Kidney capillary endothelial cell (primary cell): ENCODE measurements around the gene MRC1.

ENCODE experiments used
- DNase-seq: peaks from one replicate; pipeline ENCODE4 v3.0.0-alpha.2; 2018; ENCODE audit warnings: low spot score

The MRC1 gene

DNA sequence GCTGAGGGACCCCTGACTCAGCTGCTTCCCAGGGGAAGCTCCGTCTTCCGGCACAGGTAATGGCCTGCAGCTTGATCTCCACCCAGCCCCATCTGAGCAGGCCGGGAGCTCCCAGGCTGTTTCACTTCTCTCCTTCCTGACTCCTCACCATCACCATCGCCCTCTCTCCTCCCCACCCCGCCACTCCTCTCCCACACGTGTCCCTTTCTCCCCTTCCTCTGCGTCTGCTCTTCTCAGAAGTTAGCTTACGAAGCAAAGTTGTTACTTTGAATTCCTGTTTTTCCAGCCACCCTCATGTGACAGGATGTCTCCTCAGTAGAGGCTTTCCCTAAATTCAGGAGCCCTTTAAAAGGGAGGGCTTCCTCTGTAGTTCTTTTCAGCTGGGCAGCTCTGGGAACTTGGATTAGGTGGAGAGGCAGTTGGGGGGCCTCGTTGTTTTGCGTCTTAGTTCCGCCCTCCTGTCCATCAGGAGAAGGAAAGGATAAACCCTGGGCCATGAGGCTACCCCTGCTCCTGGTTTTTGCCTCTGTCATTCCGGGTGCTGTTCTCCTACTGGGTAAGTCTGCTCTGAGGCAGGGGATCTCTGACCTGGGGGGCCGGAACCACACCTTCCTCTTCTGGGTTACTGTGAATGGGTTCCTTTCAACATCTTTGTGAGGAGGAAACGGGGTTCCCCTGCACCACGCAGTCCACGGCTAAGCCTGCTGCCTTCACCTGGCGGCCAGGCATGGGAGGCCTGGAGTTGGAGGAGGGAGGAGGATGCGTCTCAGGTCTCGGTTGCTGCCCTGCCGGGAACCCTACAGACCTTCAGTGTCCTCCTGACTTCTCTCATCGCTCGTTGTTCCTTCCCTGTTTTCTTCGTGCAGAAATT, at the start of gene MRC1:
MRC1 (plus strand) TSS at position 378 of the 871 bp plus-strand sequence; CDS start at position 496, 118 bp downstream.
- DNase-seq: no peak

DNA sequence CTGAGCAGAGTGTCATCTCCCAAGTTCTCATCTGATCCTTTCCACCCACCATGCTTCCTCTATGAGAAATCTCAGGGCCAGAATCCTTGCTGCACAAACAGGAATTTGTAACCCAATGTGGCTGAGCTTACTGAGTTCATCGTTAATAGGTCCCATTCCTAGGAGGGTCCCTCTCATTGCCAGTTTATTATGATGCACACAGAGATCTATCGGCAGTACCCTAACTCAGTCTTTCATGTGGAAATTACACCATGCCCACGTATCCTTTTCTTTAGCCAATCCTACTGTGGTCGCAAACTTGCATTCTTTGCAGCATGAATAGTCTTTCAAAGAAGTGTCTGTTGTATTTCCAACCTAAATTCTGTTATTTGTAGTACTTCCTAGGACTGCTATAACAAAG, 45.0 kb upstream of the MRC1 start:
- DNase-seq: no peak

DNA sequence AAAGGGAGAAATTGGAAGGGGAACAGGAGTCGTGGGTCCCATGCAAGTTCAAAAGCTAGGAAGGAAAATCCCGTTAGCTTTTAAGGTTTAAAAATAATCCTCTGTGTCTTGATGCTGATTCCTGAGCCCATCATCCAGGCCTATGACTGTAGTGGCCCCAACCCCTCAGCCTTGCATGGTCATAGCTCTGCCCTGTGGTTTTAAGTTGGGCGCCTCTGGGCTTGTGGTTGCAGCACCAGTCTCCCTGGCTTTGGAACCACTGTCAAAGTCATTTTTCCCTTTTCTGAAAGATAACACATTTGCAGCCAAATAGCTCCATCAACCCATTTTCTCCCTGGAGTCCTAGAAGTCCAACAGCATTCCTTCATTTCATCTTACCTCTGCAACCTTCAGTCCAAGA, 43.5 kb upstream of the MRC1 start:
- no peak for DNase-seq

DNA sequence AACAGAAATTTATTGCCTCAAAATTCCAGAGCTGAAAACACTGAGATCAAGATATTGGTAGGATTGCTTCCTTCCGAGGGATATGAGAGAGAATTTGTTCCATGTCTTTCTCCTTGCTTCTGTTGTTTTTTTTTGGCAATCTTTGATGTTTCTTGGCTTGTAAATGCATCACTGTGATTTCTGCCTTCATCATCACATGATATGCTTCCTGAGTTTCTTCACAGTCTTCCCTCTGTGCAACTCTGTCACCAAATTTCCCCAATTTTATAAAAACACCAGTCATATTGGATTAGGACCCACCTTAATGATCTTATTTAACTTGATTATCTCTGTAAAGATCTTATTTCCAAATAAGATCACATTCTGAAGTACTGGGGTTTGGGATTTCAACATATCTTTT, 42.4 kb upstream of the MRC1 start:
- no peak for DNase-seq

DNA sequence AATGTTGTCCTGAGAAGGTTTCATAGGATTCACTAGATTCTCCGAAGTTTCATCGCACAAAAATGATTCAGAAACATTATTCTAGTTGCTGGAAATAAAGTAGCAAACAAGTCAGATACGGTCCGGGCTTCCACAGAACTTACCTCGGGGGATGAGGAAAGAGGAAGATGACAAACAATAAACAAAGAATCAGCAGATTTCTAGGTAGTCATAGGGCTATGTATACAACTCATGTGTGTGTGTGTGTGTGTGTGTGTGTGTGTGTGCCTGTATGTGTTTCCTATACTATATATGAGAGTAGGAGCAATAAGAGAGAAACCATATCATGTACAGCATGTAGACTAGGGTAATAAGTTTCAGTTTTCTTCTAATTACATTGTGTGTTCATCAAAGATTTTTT, 40.7 kb upstream of the MRC1 start:
- DNase-seq: peak; percentile 33

DNA sequence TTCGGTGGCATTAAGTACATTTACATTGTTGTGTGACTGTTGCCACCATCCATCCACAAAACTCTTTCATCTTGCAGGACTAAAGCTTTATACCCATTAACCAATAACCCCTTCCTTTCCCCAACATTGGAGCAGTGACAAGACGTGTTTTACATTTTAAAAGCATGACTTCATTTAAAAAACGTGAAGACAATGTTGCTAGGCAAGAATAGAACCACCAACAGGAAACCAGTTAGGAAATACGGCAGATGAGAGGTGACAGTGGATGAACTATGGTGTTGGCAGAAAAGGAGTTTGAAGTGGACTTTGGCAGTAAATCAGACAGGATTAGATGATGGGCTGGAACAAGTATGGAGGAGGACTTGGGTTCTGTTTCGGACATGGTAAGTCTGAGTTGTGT, 40.2 kb upstream of the MRC1 start:
- peak; percentile 45 for DNase-seq

DNA sequence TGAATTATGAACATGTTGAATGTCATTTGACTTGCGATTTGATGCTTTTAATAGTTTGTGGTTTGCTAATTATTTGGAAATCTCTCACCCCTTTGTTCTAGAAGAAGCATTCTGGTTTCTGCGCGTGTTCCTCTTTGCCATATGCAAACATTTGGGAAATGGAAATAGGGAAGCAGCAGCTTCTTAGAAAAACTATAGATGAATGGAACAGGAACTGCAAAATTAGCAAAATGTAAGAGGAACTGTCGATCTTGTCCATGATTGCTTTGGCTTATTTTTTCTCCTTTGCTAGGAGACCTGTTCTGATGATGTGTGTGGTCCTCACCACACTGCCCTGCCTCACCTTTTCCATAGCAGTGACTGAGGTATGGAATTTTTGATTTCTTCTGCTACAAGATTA, 38.1 kb upstream of the MRC1 start:
- no peak for DNase-seq

DNA sequence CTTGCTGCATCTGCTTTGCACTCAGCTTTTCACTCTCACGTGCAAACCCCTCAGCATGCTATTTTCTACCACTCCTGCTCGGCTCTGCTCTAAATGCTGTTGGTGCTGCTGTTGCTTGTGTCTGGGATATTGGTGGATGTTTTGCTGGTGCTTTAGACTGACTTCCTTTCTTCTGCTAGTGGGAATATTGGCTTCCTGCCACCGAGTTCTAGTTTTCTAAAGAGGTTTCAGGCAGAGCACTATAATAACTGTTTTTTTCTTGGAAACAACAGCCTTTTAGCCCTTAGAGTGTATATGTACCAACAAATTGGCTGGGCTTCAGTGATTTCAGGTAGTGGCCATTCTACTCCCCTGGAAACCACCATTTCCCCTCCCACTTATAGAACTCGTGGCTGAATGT, 29.4 kb upstream of the MRC1 start:
- DNase-seq: no peak

DNA sequence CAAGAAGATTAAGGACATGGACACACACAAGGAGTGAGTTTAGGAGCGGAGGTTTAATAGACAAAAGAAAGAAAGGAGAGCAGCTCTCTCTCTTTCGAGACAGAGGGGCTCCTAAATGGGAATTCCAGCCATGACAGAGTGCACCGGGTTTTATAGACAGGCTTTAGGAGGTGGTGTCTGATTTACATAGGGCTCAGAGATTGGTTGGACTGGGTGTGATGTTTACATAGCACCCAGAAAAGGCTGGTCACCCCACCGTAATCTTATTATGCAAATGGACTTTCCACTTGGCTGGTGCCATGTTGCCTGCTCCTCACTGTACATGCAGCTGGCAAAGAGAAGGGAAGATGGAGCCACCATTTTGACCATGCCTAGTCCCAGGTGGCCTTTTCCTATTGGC, 28.4 kb upstream of the MRC1 start:
- no peak for DNase-seq

DNA sequence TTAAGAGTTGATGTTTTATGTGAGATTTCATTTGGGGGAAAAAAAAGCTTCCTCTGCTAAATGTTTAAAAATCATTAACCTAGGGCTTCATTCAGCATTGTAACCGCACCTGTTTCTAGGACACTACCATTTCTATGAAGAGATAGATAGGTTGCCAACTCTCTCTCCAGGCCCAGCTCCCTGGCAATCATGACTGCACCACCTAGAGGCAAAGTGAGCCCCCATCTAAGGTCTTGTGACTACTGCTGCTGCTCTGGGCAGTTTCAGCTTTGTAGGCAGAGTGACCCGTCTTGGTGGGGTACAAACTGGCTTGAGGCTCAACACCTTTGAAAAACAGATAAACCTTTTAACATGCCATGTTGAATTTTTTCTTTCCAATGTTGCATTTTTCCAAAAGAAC, 27.3 kb upstream of the MRC1 start:
- DNase-seq: no peak

DNA sequence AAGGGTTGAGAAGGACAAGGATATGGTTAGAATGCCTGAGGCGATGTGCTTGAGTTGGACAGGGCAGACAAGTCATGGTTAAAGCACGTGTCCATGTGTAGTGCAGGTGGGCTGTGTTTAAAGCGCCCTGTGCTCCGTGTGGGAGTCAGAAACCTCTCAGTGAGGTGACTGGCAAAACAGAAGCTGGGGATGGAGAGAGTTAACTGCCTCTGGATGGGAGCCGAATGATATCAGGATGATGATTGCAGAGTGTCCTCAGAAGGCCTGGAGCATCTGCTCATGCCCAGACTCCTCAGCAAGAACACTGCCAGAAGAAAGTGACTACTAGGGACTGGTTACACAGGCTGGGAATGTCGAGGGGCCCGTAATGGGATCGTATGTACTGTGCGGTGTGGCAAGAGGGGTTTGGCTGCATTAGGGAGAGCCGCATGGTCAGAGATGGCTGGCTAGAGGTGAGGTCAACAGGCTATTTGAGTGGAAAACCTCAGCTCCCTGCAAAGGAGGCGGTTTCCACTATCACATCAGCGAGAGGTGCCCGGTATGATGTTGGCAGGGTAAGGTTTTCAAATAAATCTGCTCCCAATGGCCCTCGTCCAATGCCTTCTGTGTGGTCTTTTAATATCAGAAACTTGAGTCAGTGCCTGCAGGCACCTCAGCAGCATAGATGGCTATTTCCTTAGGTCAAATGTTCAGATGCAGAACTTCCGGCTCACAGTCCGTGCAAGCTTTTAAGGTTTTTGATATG, 26.1 kb upstream of the MRC1 start:
- DNase-seq: peak; percentile 76

DNA sequence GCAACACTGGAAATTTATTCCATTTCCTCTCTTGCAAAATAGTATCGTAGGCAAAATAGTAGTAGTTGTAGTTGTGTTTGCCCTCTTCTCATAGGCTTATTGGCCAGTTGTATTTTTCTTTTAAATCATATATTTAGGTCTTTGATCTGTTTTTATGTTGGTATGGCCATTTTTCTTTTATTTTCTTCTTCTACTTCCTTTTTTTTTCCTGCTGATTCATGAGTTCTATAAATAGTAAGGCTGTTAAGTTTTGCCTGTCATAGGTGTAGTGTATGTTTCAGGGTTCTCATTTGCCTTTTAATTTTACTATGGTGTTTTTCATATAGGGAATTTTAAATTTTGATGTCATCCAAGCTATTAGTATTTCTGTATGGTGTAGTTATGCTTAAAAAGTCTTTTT, 25.4 kb upstream of the MRC1 start:
- no peak for DNase-seq

DNA sequence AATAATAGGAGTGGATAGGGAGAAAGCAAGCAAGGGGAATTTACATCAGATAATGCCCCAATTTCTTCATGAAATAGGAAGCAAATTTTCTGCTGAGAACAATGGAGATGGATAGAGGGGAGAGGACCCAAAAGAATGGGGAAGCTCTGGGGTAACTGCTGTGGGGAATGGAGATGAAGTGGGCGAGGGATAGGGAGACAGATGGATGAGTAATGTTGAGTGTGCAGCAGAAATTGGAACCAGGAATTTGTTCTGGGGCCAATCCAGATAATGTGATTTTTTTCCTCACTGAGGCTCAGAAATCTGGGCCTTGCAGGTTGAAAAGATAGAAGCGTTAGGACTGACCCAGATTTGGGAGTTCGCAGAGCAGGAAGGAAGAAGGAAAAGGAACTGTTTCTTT, 24.5 kb upstream of the MRC1 start:
- DNase-seq: peak; percentile 5

DNA sequence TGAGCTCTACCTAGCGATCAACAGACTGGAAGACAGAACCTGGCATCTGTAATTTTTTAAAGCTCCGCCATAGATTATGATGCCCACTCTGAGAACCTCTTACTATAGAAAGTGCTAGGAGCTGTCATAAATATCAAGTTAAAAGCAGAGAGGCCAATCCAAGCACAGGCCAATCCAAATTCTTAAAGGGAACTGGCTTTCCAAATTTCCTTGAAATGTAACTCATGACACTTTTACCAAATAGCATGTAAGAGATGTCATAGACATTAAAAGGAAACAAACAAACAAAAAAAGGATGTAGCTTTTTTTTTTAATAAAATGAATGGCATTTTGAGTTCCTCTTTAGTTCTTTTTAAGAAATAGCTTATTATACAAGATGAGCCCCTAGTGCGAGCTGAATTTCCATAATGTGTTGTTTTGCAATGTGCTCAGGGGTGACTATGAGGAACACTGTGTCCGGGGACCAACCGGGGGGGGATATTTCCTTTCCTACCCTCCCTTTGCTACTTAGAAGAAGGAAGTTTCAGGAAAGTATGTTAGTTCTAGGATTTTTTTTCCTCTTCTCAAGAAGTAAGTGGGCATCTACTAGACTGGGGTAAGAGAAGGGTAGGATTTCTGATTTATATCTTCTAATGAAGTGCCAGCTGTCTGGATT, 23.7 kb upstream of the MRC1 start:
- DNase-seq: no peak

DNA sequence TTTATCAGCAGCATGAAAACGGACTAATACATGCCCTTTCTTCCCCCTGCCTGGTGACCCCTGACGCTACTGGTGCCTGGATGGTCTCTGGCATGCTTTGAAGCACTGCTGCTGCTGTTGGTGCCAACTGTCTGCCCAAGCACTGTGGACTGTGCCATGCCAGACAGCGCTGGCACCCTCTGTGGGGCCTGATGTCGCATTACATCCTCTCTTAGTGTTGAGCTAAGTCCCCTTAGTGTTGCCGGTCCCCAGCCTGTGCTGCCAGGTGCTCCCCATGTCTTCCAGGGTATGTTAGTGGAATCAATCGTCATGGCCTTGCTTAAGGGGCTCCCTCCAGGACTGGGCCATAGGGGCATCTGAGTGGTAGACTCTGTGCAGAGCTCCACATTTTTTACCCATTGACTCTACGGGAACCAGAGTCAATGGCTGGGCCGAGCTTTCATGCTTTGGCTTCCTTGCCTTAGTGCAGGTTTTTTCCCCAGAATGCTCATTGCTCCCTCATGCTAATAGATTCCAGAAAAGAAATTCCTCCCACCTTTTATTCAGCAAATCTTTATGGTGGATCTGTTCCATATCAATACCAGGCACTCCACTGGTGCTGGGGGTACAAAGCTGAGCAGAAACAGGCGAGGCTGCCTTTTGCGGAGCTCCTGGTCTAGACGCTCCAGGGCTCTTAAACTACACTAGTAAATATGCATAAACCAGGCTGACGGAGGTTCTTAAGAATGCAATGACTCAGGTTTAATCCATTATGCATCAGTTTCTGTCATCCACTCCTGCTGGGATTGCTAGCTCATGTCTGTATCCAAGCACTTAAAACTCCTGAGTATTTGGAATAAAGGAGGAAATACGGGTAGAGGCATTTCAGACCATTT, 21.8 kb upstream of the MRC1 start:
- DNase-seq: peak; percentile 59

DNA sequence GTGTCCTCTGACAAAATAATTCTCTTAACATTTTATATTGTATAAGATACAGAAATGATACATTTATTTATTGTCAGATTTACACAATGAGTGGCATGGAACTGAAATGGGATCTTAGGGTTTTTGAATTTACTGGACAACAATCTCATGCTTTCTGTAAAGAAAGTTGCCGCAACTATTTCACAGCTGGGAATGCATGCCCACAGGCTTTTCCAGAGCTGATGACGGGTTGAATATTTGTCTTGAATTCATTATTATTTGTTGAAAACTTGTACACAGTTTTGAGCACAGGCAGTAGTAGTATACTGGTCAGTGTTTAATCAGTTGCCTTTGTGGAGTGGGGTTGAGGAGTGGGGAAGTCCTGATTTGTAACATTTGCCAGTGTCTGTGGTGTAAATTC, 20.5 kb upstream of the MRC1 start:
- no peak for DNase-seq

DNA sequence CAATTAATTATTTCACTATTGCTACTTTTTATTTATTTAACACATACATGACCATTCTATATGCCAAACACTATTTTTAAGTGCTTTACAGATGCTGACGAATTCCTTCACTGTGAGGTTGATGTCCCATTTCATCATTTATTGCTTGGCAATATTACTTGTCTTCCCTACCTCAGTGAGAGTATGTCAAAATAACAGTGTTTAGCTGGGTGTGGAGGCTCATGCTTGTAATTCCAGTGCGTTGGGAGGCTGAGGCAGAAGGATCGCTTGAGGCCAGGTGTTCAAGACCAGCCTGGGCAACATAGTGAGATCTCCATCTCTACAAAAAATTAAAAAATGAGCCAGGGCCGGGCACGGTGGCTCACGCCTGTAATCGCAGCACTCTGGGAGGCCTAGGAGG, 19.8 kb upstream of the MRC1 start:
- DNase-seq: no peak

DNA sequence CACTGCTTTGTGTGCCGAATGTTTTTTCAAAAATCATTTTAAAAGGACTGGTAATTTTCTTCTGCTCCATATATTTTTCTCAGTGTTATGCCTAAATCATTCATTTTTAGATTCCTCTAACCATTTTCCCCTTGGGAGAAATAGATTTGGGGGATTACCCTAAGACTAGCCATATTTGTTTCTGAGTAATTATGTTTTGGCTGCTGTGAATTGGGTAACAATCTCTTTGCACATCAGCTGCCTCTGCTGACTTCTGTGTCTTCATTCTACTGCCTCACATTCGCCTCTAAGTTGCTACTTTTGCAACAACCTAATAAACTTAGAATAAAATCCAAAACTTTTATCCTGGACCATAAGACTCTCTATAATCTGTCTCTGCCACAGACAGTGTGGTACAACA, 18.5 kb upstream of the MRC1 start:
- no peak for DNase-seq

DNA sequence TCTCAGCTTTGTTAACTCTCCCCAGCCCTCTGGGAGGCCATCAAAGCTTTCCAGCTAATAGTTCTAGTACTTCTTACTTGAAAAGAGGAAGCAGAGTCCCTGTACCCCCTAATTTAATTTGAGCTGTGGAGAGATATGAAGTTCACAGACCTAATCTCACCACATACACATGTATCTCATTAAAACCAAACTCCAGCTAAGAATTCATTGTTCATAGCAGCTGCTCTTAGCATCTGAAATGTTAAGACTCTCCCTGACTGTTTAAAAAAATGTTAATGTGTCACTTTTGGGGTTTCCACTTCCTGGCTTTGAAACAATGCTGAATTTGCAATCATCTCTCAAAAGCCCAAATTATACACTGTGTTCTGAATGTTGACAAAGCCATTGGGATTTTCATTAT, 16.2 kb upstream of the MRC1 start:
- no peak for DNase-seq

DNA sequence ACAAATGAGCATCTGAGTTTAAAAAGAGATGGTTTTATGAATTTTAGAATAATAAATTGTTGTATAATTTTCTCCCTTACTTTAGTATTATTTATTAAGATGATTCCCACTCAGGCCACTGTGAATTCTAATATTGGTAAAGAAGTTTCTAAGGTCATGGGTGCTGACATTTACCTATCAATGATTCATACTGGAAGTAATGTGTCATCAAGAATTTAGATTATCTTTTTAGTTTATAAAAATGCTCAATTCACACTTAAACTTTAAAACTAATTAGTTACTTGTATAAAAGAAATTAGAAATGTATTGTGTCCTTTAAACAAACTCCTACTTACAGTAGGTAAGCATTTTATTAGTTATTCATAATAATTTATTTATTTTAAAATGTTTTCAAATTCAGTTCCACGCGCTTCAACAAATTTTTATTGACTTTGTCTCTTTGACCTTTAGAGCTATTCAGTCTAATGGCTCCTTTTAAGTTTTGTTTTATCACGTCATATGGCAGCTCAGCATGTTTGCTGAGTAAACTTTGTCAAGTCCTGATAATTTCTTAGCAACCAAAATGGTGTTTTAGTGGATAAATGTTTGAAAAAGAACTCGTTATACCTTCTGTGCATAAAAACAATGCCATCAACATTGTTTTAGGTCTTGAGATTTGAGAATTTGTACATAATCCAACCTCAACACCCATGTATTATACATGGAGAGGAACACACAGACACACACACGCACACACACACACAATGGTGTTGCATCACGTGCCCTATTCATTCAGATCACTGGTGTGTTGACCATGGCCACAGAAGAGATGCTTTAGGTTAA, 15.1 kb upstream of the MRC1 start:
- no peak for DNase-seq

DNA sequence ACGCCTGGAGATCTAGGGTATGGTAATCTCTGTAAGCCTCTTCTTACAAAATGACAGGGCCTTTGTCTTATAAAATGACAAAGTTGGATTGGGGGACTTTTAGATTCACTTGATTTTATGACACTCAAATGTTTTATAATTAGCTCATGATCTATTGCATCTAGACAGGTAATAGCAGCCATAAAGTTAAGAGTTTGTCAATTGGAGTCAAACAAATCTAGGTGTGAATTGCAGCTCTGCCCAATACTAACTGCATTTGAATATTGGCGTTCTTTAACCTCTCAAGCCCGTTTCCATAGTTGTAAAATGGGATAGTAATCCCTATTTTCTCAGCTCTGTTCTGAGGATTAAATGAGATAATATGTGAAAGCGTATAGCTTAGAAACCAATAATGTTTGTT, 14.1 kb upstream of the MRC1 start:
- DNase-seq: no peak
